WTC11 (cell line): ENCODE results near the gene C10orf105. TPM values are rescaled to one million over a fixed set of nuclear protein-coding genes. Genes with fewer than 3 reads are reported as not detected.

Experiments used
- ATAC-seq: fragments of 200-7000 bp; cut with Tn5 transposase; 2 replicates; pipeline ENCODE4 v1.10.0; 2021; ENCODE audit warnings: mild to moderate bottlenecking, moderate library complexity
- CTCF ChIA-PET: fragments of 300-600 bp; sonication (Branson Sonifier 250); formaldehyde crosslinking; loops from one replicate; lab custom pipeline; 2021; ENCODE audit warnings: antibody characterized with exemption; lab: Charles Lee
- POLR2A ChIA-PET: fragments of 350-600 bp; sonication (Branson Sonifier 250); formaldehyde crosslinking; loops from one replicate; lab custom pipeline; 2021; ENCODE audit warnings: antibody characterized with exemption; lab: Charles Lee
- DNase-seq: peaks from one replicate; pipeline ENCODE4 v3.0.0; 2021; ENCODE audit warnings: low spot score
- H3K27ac Mint-ChIP-seq: 2 replicates; pipeline ENCODE4 v1.8.0; 2021; ENCODE audit warnings: mixed read lengths
- H3K27me3 Mint-ChIP-seq: 2 replicates; pipeline ENCODE4 v1.8.0; 2021; ENCODE audit warnings: low read depth, mild to moderate bottlenecking, moderate library complexity, mixed read lengths
- H3K36me3 Mint-ChIP-seq: 2 replicates; pipeline ENCODE4 v1.8.0; 2021; ENCODE audit warnings: mixed read lengths
- H3K4me1 Mint-ChIP-seq: 2 replicates; pipeline ENCODE4 v1.8.0; 2022; ENCODE audit warnings: mixed read lengths
- H3K4me3 Mint-ChIP-seq: 2 replicates; pipeline ENCODE4 v1.8.0; 2021; ENCODE audit warnings: mild to moderate bottlenecking, moderate library complexity, mixed read lengths
- H3K9me3 Mint-ChIP-seq: 2 replicates; pipeline ENCODE4 v1.8.0; 2021; ENCODE audit warnings: mixed read lengths
- ARID4B ChIP-seq: sonication (generic); formaldehyde crosslinking; IDR thresholded peaks from 2 replicates; pipeline ENCODE4 v1.8.0; 2023; ENCODE audit warnings: missing genetic modification reagents, mild to moderate bottlenecking, borderline replicate concordance
- FOXK1 ChIP-seq: sonication (generic); formaldehyde crosslinking; IDR thresholded peaks from 2 replicates; pipeline ENCODE4 v1.8.0; 2022; ENCODE audit warnings: mild to moderate bottlenecking, moderate library complexity, missing genetic modification reagents
- MAX ChIP-seq: sonication (generic); formaldehyde crosslinking; IDR thresholded peaks from 2 replicates; pipeline ENCODE4 v1.8.0; 2022; ENCODE audit warnings: mild to moderate bottlenecking, missing genetic modification reagents
- MXD4 ChIP-seq: fragments of 250-450 bp; sonication (Bioruptor Pico); IDR thresholded peaks from 2 replicates; pipeline ENCODE4 v1.8.0; 2021; ENCODE audit warnings: mild to moderate bottlenecking, moderate library complexity, borderline replicate concordance
- NR3C1 ChIP-seq: sonication (generic); formaldehyde crosslinking; conservative IDR thresholded peaks from 2 replicates; pipeline ENCODE4 v1.8.1; 2023; ENCODE audit warnings: low read depth, mild to moderate bottlenecking, missing genetic modification reagents
- SMAD4 ChIP-seq: sonication (generic); formaldehyde crosslinking; IDR thresholded peaks from 2 replicates; pipeline ENCODE4 v1.8.0; 2022; ENCODE audit warnings: mild to moderate bottlenecking, missing genetic modification reagents
- TEAD4 ChIP-seq: sonication (generic); formaldehyde crosslinking; IDR thresholded peaks from 2 replicates; pipeline ENCODE4 v1.8.0; 2022; ENCODE audit warnings: mild to moderate bottlenecking, missing genetic modification reagents
- USF2 ChIP-seq: sonication (generic); formaldehyde crosslinking; IDR thresholded peaks from 2 replicates; pipeline ENCODE4 v1.8.1; 2023; ENCODE audit warnings: mild to moderate bottlenecking, missing genetic modification reagents, moderate library complexity
- ZNF121 ChIP-seq: sonication (generic); formaldehyde crosslinking; IDR thresholded peaks from 2 replicates; pipeline ENCODE4 v1.8.0; 2023; ENCODE audit warnings: missing genetic modification reagents
- ZNF423 ChIP-seq: fragments of 250-450 bp; sonication (Bioruptor Pico); IDR thresholded peaks from 2 replicates; pipeline ENCODE4 v2.1.2; 2022; ENCODE audit warnings: mild to moderate bottlenecking, moderate library complexity
- ZNF512 ChIP-seq: sonication (generic); formaldehyde crosslinking; IDR thresholded peaks from 2 replicates; pipeline ENCODE4 v1.8.1; 2022; ENCODE audit warnings: missing genetic modification reagents, borderline replicate concordance
- ZNF532 ChIP-seq: fragments of 250-450 bp; sonication (Bioruptor Pico); IDR thresholded peaks from 2 replicates; pipeline ENCODE4 v1.9.0; 2021; ENCODE audit warnings: mild to moderate bottlenecking, borderline replicate concordance
- total RNA-seq: library from RNA; stranded (reverse); gene quantifications from 3 replicates; pipeline ENCODE4 v1.2.3, GENCODE V29; 2021
- TF ChIP-seq, protein P1 (sequence below): sonication (generic); formaldehyde crosslinking; IDR thresholded peaks from 2 replicates; pipeline ENCODE4 v1.8.1; 2023; ENCODE audit warnings: mild to moderate bottlenecking, missing genetic modification reagents, moderate library complexity
- TF ChIP-seq, protein P2 (sequence below): sonication (generic); formaldehyde crosslinking; IDR thresholded peaks from 2 replicates; pipeline ENCODE4 v1.8.1; 2022; ENCODE audit warnings: mild to moderate bottlenecking, missing genetic modification reagents, moderate library complexity, borderline replicate concordance

Gene C10orf105
- total RNA-seq, 1 experiment from 2014 or later: 0.48 TPM

DNA sequence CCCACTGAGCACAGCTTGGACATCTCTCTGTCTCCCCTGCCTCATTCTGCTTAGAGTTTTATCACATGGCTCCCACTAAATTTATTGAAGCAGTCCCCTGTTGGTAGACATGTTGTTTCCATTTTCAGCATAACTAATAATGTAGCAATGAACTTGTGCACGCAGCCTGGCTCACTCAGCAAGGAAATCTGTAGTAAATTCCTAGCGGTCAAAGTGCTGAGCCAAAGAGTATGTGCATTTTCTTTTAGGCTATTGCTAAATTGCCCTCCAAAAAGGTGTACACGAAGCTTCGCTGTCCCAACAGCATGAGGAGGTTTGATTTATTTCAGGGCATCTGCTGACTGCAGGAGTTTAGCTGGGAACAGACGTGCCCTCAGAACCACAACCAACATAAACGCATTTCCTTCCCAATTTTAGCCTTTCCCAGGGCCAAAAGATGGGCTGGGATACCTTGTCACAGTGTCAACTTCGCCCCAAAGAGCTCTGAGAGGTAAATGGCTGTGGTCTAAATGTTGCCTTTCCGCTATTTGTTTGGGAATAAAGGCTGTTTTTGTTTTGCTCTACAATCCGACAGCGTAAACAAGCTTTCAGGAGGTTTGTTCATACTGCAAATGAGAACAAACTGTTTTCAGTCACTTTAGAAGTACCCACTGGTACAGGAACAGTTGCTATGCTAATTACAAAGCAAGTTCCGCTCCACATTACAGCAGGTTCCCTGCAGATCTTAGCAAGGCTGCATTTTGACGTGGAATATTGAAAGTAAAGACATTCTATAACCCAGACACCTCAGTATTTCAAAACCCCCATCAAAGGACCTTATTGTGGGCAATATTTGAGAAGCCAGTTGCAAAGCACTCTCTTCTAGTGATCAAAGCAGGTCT is 37.0 kb upstream of the C10orf105 start (continued):
- TF ChIP-seq ZNF423 (CRISPR knock-in tag) (no peak), ZNF121 (CRISPR knock-in tag) (no peak), FOXK1 (no peak)
- TF ChIP-seq, protein P1, sequence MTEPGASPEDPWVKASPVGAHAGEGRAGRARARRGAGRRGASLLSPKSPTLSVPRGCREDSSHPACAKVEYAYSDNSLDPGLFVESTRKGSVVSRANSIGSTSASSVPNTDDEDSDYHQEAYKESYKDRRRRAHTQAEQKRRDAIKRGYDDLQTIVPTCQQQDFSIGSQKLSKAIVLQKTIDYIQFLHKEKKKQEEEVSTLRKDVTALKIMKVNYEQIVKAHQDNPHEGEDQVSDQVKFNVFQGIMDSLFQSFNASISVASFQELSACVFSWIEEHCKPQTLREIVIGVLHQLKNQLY (CRISPR knock-in tag): no peak

- ATAC-seq: no peak
- CTCF ChIA-PET: interaction anchor here (1.3 to 1.6 kb wide), 3 partner anchors 8 to 47 kb away, joined by 4 read pairs; partner anchors contain the start of gene VSIR
- Mint-ChIP-seq H3K27ac (no peak overlapping the region), H3K9me3 (no peaks in the 10 kb centered on the region), H3K36me3 (no peaks in the 10 kb centered on the region)
- POLR2A ChIA-PET: no interaction called here
- TF ChIP-seq SMAD4: no peak
- no peak for TF ChIP-seq ZNF512 (CRISPR knock-in tag)
- TF ChIP-seq MAX: no peak
- no peak for TF ChIP-seq USF2 (CRISPR knock-in tag)
- TF ChIP-seq ZNF532 (CRISPR knock-in tag): no peak
- TF ChIP-seq MXD4 (CRISPR knock-in tag): no peak
- TF ChIP-seq, all 79 proteins: peak for 0
- Mint-ChIP-seq H3K4me3 (no peak overlapping the region), H3K27me3 (no peaks in the 10 kb centered on the region), H3K4me1 (peaks cover 18% of the 10 kb centered on the region)
- no peak for DNase-seq
Measured at GRCh38 chr10:71755179-71755879, 35.8 kb upstream of the C10orf105 start.

DNA sequence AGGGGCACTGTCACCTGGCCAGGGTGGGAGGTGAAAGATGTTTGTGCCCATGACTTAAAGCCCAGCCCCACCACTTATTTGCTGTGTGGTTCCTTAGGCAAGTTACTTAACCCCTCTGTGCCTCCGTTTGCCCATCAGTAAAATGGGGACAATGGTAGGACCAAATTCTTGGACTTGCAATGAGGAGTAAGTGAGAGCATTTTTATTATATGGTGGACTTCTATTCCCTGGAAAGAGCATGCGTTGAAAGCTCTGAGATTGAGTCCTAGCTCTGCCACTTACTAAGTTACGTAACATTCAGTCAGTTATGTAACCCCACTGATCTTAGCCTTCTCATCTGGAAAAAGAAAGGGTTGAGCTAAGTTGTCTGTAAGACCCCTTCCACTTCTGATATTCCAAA is 35.0 kb upstream of the C10orf105 start:
- Mint-ChIP-seq H3K27me3 (no peaks in the 10 kb centered on the region), H3K36me3 (no peaks in the 10 kb centered on the region), H3K27ac (no peak overlapping the region), H3K9me3 (no peaks in the 10 kb centered on the region), H3K4me3 (no peak overlapping the region), H3K4me1 (peaks cover 18% of the 10 kb centered on the region)
- CTCF ChIA-PET: interaction anchor here (1.3 to 1.6 kb wide), 2 partner anchors 8 to 19 kb away, joined by 4 read pairs; partner anchors contain the start of gene VSIR
- POLR2A ChIA-PET: no interaction called here
- DNase-seq: no peak
- no peak for ATAC-seq
- TF ChIP-seq, protein P2, sequence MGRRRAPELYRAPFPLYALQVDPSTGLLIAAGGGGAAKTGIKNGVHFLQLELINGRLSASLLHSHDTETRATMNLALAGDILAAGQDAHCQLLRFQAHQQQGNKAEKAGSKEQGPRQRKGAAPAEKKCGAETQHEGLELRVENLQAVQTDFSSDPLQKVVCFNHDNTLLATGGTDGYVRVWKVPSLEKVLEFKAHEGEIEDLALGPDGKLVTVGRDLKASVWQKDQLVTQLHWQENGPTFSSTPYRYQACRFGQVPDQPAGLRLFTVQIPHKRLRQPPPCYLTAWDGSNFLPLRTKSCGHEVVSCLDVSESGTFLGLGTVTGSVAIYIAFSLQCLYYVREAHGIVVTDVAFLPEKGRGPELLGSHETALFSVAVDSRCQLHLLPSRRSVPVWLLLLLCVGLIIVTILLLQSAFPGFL (CRISPR knock-in tag): no peak
- TF ChIP-seq NR3C1 (no peak), ARID4B (CRISPR knock-in tag) (no peak), TEAD4 (no peak)
